Activated naive CD8-positive, alpha-beta T cell treated with anti-CD3 and anti-CD28 coated beads, Interleukin-2, amount 10 ng/mL, durations not matched to agents 7 days and 5 days (primary cell): ENCODE results near the gene VAMP8. TPM values are rescaled to one million over a fixed set of nuclear protein-coding genes. Genes with fewer than 3 reads are reported as not detected.

ENCODE experiments used
- ATAC-seq: fragments of 150-1000 bp; cut with Tn5 transposase; one replicate; pipeline ENCODE4 v1.10.0; 2021; ENCODE audit warnings: low read depth, moderate library complexity
- POLR2A ChIA-PET: fragments of 350-600 bp; sonication (Branson Sonifier 250); formaldehyde crosslinking; loops from one replicate; lab custom pipeline; 2021; ENCODE audit warnings: antibody characterized with exemption; lab: Charles Lee
- DNase-seq: peaks from one replicate; pipeline ENCODE4 v3.0.0; 2021
- H3K27ac Mint-ChIP-seq: one replicate; pipeline ENCODE4 v1.8.0; 2022; ENCODE audit warnings: mild to moderate bottlenecking, mixed read lengths
- H3K27me3 Mint-ChIP-seq: one replicate; pipeline ENCODE4 v1.8.0; 2022; ENCODE audit warnings: mild to moderate bottlenecking, moderate library complexity, mixed read lengths
- H3K36me3 Mint-ChIP-seq: one replicate; pipeline ENCODE4 v1.8.0; 2021; ENCODE audit warnings: mild to moderate bottlenecking, mixed read lengths
- H3K4me1 Mint-ChIP-seq: one replicate; pipeline ENCODE4 v1.8.0; 2021; ENCODE audit warnings: mixed read lengths
- H3K4me3 Mint-ChIP-seq: one replicate; pipeline ENCODE4 v1.8.0; 2022; ENCODE audit warnings: mild to moderate bottlenecking, moderate library complexity, mixed read lengths
- H3K9me3 Mint-ChIP-seq: one replicate; pipeline ENCODE4 v1.8.0; 2021; ENCODE audit warnings: mixed read lengths
- total RNA-seq, 2 experiments: library from RNA; stranded (reverse); gene quantifications; one replicate each; pipeline ENCODE4 v1.2.3, GENCODE V29; 2021

Gene VAMP8
- total RNA-seq = 100 to 1,000 TPM; 128 to 135 TPM

- H3K27ac Mint-ChIP-seq = peak within 1 kb of the TSS; percentile 90
- POLR2A ChIA-PET = interaction anchor here (0.7 to 4.5 kb wide), 11 partner anchors 10 to 250 kb away, joined by 3 to 30 read pairs (median 5); partner anchors contain the start of genes C2orf68, GGCX, MAT2A and RNF181
- peaks cover 1% of the 10 kb centered on the region for H3K27me3 Mint-ChIP-seq
- H3K4me3 Mint-ChIP-seq = peak within 1 kb of the TSS; percentile 92
- DNase-seq (peak; percentile 66), ATAC-seq (peak; percentile 82)
- H3K4me1 Mint-ChIP-seq = peaks cover 30% of the 10 kb centered on the region
- peaks cover 19% of the 10 kb centered on the region for H3K36me3 Mint-ChIP-seq
- H3K9me3 Mint-ChIP-seq = no peaks in the 10 kb centered on the region
Observed at GRCh38 chr2:85577386-85578242, at the start of gene VAMP8. TSS of gene VAMP8 (plus strand) at chr2:85577586. CDS start at chr2:85577647, 61 bp downstream.

GRCh38 chr2:85527787-85528186 lies 49.6 kb upstream of the VAMP8 start:
- DNase-seq (no peak), ATAC-seq (no peak)
- no peaks in the 10 kb centered on the region for H3K36me3 Mint-ChIP-seq
- H3K4me1 Mint-ChIP-seq = peaks cover 6% of the 10 kb centered on the region
- no peak overlapping the region for H3K4me3 Mint-ChIP-seq
- H3K27ac Mint-ChIP-seq = no peak overlapping the region
- POLR2A ChIA-PET = interaction anchor here (1.9 kb wide), 1 partner anchor 11 kb away, joined by 8 read pairs; the partner anchor contains the start of gene MAT2A
- H3K9me3 Mint-ChIP-seq = no peaks in the 10 kb centered on the region
- peaks cover 26% of the 10 kb centered on the region for H3K27me3 Mint-ChIP-seq

- Mint-ChIP-seq H3K36me3 (no peaks in the 10 kb centered on the region), H3K4me1 (peaks cover 6% of the 10 kb centered on the region), H3K4me3 (no peak overlapping the region), H3K27ac (no peak overlapping the region), H3K27me3 (peaks cover 26% of the 10 kb centered on the region), H3K9me3 (no peaks in the 10 kb centered on the region)
- no peak for ATAC-seq
- DNase-seq = no peak
- POLR2A ChIA-PET = interaction anchor here (1.9 kb wide), 1 partner anchor 10 kb away, joined by 8 read pairs; the partner anchor contains the start of gene MAT2A
Observed at GRCh38 chr2:85528355-85528754, 49.0 kb upstream of the VAMP8 start.

GRCh38 chr2:85529809-85530208 lies 47.6 kb upstream of the VAMP8 start:
- no peak overlapping the region for H3K4me3 Mint-ChIP-seq
- H3K27me3 Mint-ChIP-seq = peaks cover 27% of the 10 kb centered on the region
- ATAC-seq (no peak), DNase-seq (no peak)
- no peaks in the 10 kb centered on the region for H3K9me3 Mint-ChIP-seq
- H3K27ac Mint-ChIP-seq = no peak overlapping the region
- no peaks in the 10 kb centered on the region for H3K36me3 Mint-ChIP-seq
- H3K4me1 Mint-ChIP-seq = peaks cover under 1% of the 10 kb centered on the region
- POLR2A ChIA-PET = interaction anchor here (1.9 kb wide), 1 partner anchor 9 kb away, joined by 8 read pairs; the partner anchor contains the start of gene MAT2A

- DNase-seq = no peak
- Mint-ChIP-seq H3K4me3 (no peak overlapping the region), H3K27me3 (peaks cover 27% of the 10 kb centered on the region), H3K36me3 (no peaks in the 10 kb centered on the region), H3K9me3 (no peaks in the 10 kb centered on the region), H3K27ac (no peak overlapping the region), H3K4me1 (peaks cover 3% of the 10 kb centered on the region)
- POLR2A ChIA-PET = no interaction called here
- no peak for ATAC-seq
Observed at GRCh38 chr2:85531589-85531988, 45.8 kb upstream of the VAMP8 start.

- no peak for ATAC-seq
- Mint-ChIP-seq H3K27me3 (peaks cover 10% of the 10 kb centered on the region), H3K27ac (no peak overlapping the region), H3K9me3 (no peaks in the 10 kb centered on the region), H3K36me3 (no peaks in the 10 kb centered on the region), H3K4me3 (no peak overlapping the region), H3K4me1 (peaks cover 6% of the 10 kb centered on the region)
- DNase-seq = no peak
- POLR2A ChIA-PET = no interaction called here
Observed at GRCh38 chr2:85534099-85534498, 43.3 kb upstream of the VAMP8 start.

GRCh38 chr2:85534881-85535280 lies 42.5 kb upstream of the VAMP8 start:
- ATAC-seq = no peak
- peaks cover 6% of the 10 kb centered on the region for H3K27me3 Mint-ChIP-seq
- no peaks in the 10 kb centered on the region for H3K9me3 Mint-ChIP-seq
- H3K27ac Mint-ChIP-seq = no peak overlapping the region
- H3K36me3 Mint-ChIP-seq = peaks cover under 1% of the 10 kb centered on the region
- no peak overlapping the region for H3K4me3 Mint-ChIP-seq
- DNase-seq = no peak
- H3K4me1 Mint-ChIP-seq = peaks cover 6% of the 10 kb centered on the region
- POLR2A ChIA-PET = no interaction called here

GRCh38 chr2:85536479-85536878 lies 40.9 kb upstream of the VAMP8 start:
- no peak for DNase-seq
- Mint-ChIP-seq H3K9me3 (no peaks in the 10 kb centered on the region), H3K27me3 (peaks cover 4% of the 10 kb centered on the region), H3K4me3 (no peak overlapping the region), H3K36me3 (peaks cover 14% of the 10 kb centered on the region), H3K27ac (peak overlapping the region; percentile 2), H3K4me1 (peaks cover 15% of the 10 kb centered on the region)
- no peak for ATAC-seq
- POLR2A ChIA-PET = interaction anchor here (1.0 to 8.2 kb wide), 5 partner anchors 13 to 210 kb away, joined by 4 to 116 read pairs (median 39); partner anchors contain the start of genes SH2D6 and USP39

- Mint-ChIP-seq H3K36me3 (peaks cover 28% of the 10 kb centered on the region), H3K9me3 (no peaks in the 10 kb centered on the region), H3K27ac (peak overlapping the region; percentile 94), H3K27me3 (peaks cover 2% of the 10 kb centered on the region), H3K4me1 (peaks cover 28% of the 10 kb centered on the region), H3K4me3 (peak overlapping the region; percentile 94)
- peak; percentile 55 for DNase-seq
- no peak for ATAC-seq
- POLR2A ChIA-PET = interaction anchor here (0.8 to 8.2 kb wide), 21 partner anchors 9 to 904 kb away, joined by 3 to 116 read pairs (median 12); partner anchors contain the start of genes C2orf68, ELMOD3, GGCX and KDM3A
Observed at GRCh38 chr2:85537600-85538506, 39.5 kb upstream of the VAMP8 start.

- peaks cover 35% of the 10 kb centered on the region for H3K36me3 Mint-ChIP-seq
Observed at GRCh38 chr2:85538507-85539360, 38.7 kb upstream of the VAMP8 start, which contains the start of gene MAT2A. TSS of gene MAT2A (plus strand) at chr2:85539168. CDS start at chr2:85539288, 120 bp downstream.

GRCh38 chr2:85539361-85540132 lies 37.8 kb upstream of the VAMP8 start:
- H3K27me3 Mint-ChIP-seq = no peaks in the 10 kb centered on the region
- POLR2A ChIA-PET = interaction anchor here (0.6 to 8.2 kb wide), 44 partner anchors 10 to 903 kb away, joined by 3 to 116 read pairs (median 6); partner anchors contain the start of genes C2orf68, ELMOD3, GGCX and KDM3A
- peak; percentile 84 for DNase-seq
- peaks cover 35% of the 10 kb centered on the region for H3K4me1 Mint-ChIP-seq
- no peaks in the 10 kb centered on the region for H3K9me3 Mint-ChIP-seq
- peak; percentile 42 for ATAC-seq
- peaks cover 41% of the 10 kb centered on the region for H3K36me3 Mint-ChIP-seq
- H3K27ac Mint-ChIP-seq = peak overlapping the region; percentile 94
- H3K4me3 Mint-ChIP-seq = peak overlapping the region; percentile 94

More at GRCh38 chr2:85538507-85539360, 38.7 kb upstream of the VAMP8 start, which contains the start of gene MAT2A:
- Mint-ChIP-seq H3K4me3 (peak within 1 kb of the TSS; percentile 94), H3K4me1 (peaks cover 33% of the 10 kb centered on the region), H3K27ac (peak within 1 kb of the TSS; percentile 94), H3K9me3 (no peaks in the 10 kb centered on the region), H3K27me3 (no peaks in the 10 kb centered on the region)
- POLR2A ChIA-PET = interaction anchor here (0.5 to 8.2 kb wide), 45 partner anchors 10 to 904 kb away, joined by 3 to 116 read pairs (median 5); partner anchors contain the start of genes C2orf68, CAPG, ELMOD3 and GGCX
- peak; percentile 96 for DNase-seq
- ATAC-seq = peak; percentile 72
